SU-DHL-6 (cell line): ENCODE data around the gene HAUS7.

Experiments
- H2AFZ ChIP-seq: fragments of 200-600 bp; sonication (generic); 2 replicates; pipeline ENCODE4 v1.6.1; 2014; ENCODE audit warnings: low read depth, mild to moderate bottlenecking, moderate library complexity, mixed read lengths, antibody characterized with exemption, low read length; ENCODE audit not compliant: severe bottlenecking
- H3F3A ChIP-seq: fragments of 200-600 bp; shearing (Covaris generic); 2 replicates; pipeline ENCODE4 v1.6.0; 2016; ENCODE audit warnings: antibody characterized with exemption, mild to moderate bottlenecking; ENCODE audit not compliant: insufficient read depth
- H3K27ac ChIP-seq: fragments of 200-600 bp; sonication (generic); 2 replicates; pipeline ENCODE4 v1.5.1; 2016; ENCODE audit warnings: low read depth, mild to moderate bottlenecking, low read length, moderate library complexity, mixed read lengths
- H3K27me3 ChIP-seq: fragments of 200-600 bp; sonication (generic), shearing (Covaris generic); 2 replicates; pipeline ENCODE4 v1.6.0; 2014; ENCODE audit warnings: mild to moderate bottlenecking, low read length
- H3K36me3 ChIP-seq: fragments of 200-600 bp; sonication (generic); 2 replicates; pipeline ENCODE4 v1.6.1; 2014; ENCODE audit warnings: mild to moderate bottlenecking, low read length, mixed read lengths
- H3K4me2 ChIP-seq: fragments of 300-600, 200-600 bp; shearing (Covaris generic), sonication (generic); 2 replicates; pipeline ENCODE4 v1.6.0; 2014; ENCODE audit warnings: low read length, low read depth, mild to moderate bottlenecking; ENCODE audit not compliant: poor library complexity, severe bottlenecking
- H3K4me3 ChIP-seq: fragments of 200-600 bp; sonication (generic); 2 replicates; pipeline ENCODE4 v1.5.1; 2014; ENCODE audit warnings: antibody characterized with exemption, low read length, mild to moderate bottlenecking, mixed read lengths; ENCODE audit not compliant: insufficient read depth, poor library complexity, severe bottlenecking
- H3K79me2 ChIP-seq: fragments of 200-600 bp; sonication (generic); 2 replicates; pipeline ENCODE4 v1.6.1; 2014; ENCODE audit warnings: mild to moderate bottlenecking, low read length, moderate library complexity; ENCODE audit not compliant: insufficient read depth
- H3K9ac ChIP-seq: fragments of 200-600 bp; sonication (generic); 2 replicates; pipeline ENCODE4 v1.7.0; 2014; ENCODE audit warnings: mild to moderate bottlenecking, low read length
- H3K9me2 ChIP-seq: fragments of 200-600 bp; sonication (generic); replicated peaks from 2 replicates; pipeline ENCODE4 v1.6.1; 2014; ENCODE audit warnings: low read length; ENCODE audit not compliant: insufficient read depth
- H3K9me3 ChIP-seq: fragments of 200-600 bp; sonication (generic); 2 replicates; pipeline ENCODE4 v1.6.1; 2014; ENCODE audit warnings: low read length, mixed read lengths; ENCODE audit not compliant: insufficient read depth
- H4K20me1 ChIP-seq: fragments of 200-600 bp; sonication (generic); 2 replicates; pipeline ENCODE4 v1.6.1; 2014; ENCODE audit warnings: low read depth, mild to moderate bottlenecking, antibody characterized with exemption, low read length, moderate library complexity, mixed read lengths
- CTCF ChIP-seq: fragments of 200-600 bp; sonication (generic); IDR thresholded peaks from one replicate; pipeline ENCODE4 v1.5.1; 2017; ENCODE audit warnings: antibody characterized with exemption, mild to moderate bottlenecking, low read length, moderate library complexity; ENCODE audit not compliant: insufficient read depth, poor library complexity, severe bottlenecking
- EZH2phosphoT487 ChIP-seq: fragments of 200-600 bp; sonication (generic), shearing (Covaris generic); conservative IDR thresholded peaks from 2 replicates; pipeline ENCODE4 v1.6.1; 2018; ENCODE audit warnings: mild to moderate bottlenecking, antibody characterized with exemption, low read length, moderate library complexity, mixed read lengths

HAUS7 gene

GRCh38 chrX:153433161-153433680 is 37.2 kb downstream of the HAUS7 start:
- no peak overlapping the region for H3K9ac ChIP-seq
- H3K79me2 ChIP-seq, result no peaks in the 10 kb centered on the region
- H3K9me3 ChIP-seq, result no peaks in the 10 kb centered on the region
- H3K27me3 ChIP-seq, result no peaks in the 10 kb centered on the region
- H2AFZ ChIP-seq, result no peak overlapping the region
- H3F3A ChIP-seq, result no peaks in the 10 kb centered on the region
- TF ChIP-seq CTCF, result no peak
- no peak for TF ChIP-seq EZH2phosphoT487
- H3K36me3 ChIP-seq, result no peaks in the 10 kb centered on the region
- H3K9me2 ChIP-seq, result no peaks in the 10 kb centered on the region
- H4K20me1 ChIP-seq, result no peaks in the 10 kb centered on the region
- H3K4me3 ChIP-seq, result no peak overlapping the region
- H3K4me2 ChIP-seq, result no peak overlapping the region
- H3K27ac ChIP-seq, result no peak overlapping the region

- Histone ChIP-seq H3K27ac (no peak overlapping the region), H3K9me3 (no peaks in the 10 kb centered on the region)
These were observed 39.6 kb downstream of the HAUS7 start for GRCh38 chrX:153430796-153431195.

GRCh38 chrX:153426204-153426603 is 44.2 kb downstream of the HAUS7 start:
- H3K4me2 ChIP-seq, result no peak overlapping the region
- no peak overlapping the region for H2AFZ ChIP-seq
- H3K9ac ChIP-seq, result no peak overlapping the region
- H3K36me3 ChIP-seq, result no peaks in the 10 kb centered on the region
- no peaks in the 10 kb centered on the region for H3K9me3 ChIP-seq
- H3K27me3 ChIP-seq, result no peaks in the 10 kb centered on the region
- no peaks in the 10 kb centered on the region for H3K9me2 ChIP-seq
- no peaks in the 10 kb centered on the region for H4K20me1 ChIP-seq
- TF ChIP-seq CTCF, result no peak
- TF ChIP-seq EZH2phosphoT487, result no peak
- H3K27ac ChIP-seq, result no peak overlapping the region
- no peaks in the 10 kb centered on the region for H3K79me2 ChIP-seq
- H3F3A ChIP-seq, result no peaks in the 10 kb centered on the region
- H3K4me3 ChIP-seq, result no peak overlapping the region

More at GRCh38 chrX:153430796-153431195, 39.6 kb downstream of the HAUS7 start:
- Histone ChIP-seq H4K20me1 (no peaks in the 10 kb centered on the region), H3K36me3 (no peaks in the 10 kb centered on the region), H3K4me3 (no peak overlapping the region), H3F3A (no peaks in the 10 kb centered on the region), H3K27me3 (no peaks in the 10 kb centered on the region), H3K9me2 (no peaks in the 10 kb centered on the region), H3K4me2 (no peak overlapping the region), H2AFZ (no peak overlapping the region), H3K9ac (no peak overlapping the region), H3K79me2 (no peaks in the 10 kb centered on the region)
- TF ChIP-seq CTCF, result no peak
